GM21786 (cell line): Measurements from ENCODE around the gene USP21.
A peak's percentile ranks its signal among the peaks of the same experiment; 100 is the strongest.

Experiments used
- ATAC-seq: cut with Tn5 transposase; IDR thresholded peaks from one replicate; pipeline ENCODE4 v1.9.1; 2021; ENCODE audit not compliant: unreplicated experiment

The USP21 gene

GRCh38 chr1:161168906-161169305, 9.6 kb downstream of the USP21 start:
- no peak for ATAC-seq

DNA sequence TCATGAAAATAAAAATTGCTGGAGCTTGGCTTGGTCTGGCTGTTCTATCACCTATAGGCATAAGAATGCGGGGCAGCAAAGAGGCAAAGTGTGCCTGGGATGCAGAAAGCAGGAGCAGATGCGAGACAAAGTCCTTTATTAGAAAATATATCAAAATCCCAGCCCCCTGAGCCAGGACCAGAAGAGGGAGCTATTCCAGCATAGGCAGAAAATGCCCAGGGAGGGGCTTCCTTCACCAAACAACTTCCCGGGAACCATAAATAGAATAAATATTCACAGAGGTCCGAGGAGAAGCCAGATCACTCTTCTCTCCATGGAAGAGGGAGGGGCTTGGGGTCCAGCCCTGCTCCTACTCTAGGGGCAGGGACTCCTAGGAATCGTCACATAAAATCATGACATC, 11.9 kb downstream of the USP21 start:
- no peak for ATAC-seq

GRCh38 chr1:161171696-161172095, 12.4 kb downstream of the USP21 start:
- ATAC-seq: no peak

DNA sequence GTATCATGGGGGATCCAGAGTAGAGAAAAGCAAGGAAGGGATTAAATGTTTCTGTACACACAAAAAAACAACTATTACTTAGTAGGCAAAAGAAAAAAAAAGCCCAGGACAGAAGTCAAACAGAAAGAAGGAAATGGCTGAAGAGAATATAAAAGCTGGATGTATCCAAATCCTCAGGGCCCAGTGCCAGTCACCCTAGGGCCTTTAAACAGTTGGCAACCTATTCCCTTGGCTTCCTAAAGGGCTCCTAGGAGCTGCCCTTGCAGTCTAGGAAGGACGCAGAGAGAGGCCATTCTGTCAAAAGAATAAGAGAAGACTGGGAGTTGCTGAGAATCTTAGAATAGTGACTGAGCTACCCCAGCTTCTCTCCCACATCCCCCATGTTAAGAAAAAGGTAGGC, 13.0 kb downstream of the USP21 start:
- no peak for ATAC-seq

DNA sequence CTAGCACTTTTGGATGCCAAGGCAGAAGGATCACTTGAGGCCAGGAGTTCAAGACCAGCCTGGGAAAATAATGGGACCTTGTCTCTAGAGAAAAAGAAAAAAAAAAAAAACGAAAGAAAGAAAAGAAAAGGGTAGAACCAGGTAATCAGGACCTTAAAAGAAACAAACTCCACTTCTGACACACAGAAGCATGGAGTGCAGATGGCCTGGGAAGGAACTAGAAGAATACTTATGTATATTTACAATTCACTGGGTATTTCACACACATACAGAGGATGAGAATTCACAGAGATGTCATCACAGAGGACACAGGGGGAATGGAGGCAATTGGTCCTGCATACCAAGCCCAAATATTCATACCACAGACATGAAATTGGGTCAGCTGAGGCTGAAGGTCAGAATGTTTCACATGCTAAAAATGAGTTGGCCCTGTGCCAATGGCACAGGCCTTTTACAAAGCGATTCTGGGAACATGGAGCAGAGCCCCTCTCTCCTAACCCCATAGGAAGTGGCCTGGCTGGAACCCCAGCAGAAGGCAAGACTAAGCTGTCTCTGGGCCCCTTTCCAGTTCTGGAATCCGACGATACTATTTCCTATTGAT, 13.6 kb downstream of the USP21 start:
- no peak for ATAC-seq

DNA sequence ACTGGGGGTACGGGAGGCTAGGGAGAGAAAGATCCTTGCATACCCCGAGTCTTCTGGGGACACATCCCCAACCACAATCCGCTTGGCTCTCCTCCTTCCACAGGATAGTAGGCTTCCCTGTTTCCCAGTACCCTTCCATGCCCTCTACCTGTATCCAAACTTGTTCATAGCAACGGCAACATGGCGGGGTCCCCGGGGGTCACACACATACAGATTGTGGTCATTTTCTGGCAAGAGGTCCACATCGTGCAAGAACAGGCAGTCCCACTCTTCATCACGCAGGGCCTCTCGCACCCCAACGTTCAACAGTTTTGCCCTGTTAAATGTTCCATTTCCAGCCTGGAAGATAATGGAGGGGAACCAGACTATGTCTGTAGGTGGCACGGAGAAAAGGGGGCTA, 14.4 kb downstream of the USP21 start:
- no peak for ATAC-seq

GRCh38 chr1:161174911-161175310, 15.6 kb downstream of the USP21 start:
- ATAC-seq: no peak

DNA sequence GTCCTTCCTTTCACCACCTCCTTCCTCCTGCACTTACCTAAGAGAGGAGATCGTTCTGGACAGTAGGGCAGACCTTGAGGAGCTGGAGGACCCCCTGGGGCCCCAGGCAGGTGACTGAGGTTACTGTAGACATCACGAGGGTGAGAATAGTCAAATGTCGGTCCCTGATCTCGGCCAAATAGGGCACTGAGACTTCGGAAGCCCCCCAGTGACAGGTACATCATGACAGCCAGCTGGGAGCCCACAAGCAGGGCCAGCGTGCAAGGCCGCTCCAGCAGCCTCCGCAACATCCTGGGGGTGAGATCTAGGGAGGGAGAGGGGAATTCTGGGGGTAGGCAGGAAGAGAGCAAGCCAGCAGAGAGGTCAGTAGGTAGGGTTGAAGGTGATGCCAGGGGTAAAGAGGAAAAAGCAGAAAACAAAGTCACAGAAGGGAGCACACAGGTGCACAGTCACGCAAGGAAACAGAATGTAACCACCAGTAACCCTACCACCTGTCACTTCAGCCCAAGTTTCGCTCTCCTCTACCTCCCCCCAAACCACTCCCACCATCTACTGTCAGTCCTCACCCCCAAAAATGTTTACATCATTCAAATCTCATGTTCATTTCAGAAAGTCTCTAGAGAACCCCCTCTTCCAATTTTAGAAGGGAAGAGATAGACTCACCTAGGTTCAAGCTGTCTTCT, 16.6 kb downstream of the USP21 start:
- ATAC-seq: no peak

DNA sequence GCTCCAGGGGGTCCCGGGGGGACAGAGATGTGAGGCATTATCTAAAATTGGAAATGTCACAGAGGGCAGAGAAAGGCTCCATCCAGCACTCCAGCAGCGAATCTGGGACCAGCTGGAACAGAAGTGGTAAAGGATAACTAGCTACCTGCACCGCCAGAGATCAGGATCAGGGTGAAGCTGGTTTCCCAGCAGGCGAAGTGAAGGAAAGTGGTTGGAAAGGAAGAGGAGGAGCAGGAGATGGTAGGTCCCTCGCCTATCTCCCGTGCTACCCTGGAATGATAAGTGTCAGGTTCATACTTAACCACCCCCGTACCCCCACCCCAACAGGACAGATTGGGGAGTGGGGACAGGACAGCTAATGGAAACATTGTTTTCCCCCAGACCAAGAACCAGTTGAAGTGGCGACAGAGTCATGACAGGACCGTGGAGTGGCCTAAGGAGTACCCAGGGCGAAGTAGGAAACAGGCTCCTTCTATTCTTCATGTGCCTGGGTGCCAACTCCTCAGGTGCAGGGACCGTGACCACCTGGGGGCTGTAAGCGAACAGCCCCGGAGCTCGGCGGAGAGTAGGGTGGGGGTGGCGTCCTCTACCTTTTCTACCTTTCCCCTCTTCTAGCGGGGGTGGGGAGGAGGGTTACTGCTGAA, 17.3 kb downstream of the USP21 start:
- ATAC-seq: peak; percentile 19

GRCh38 chr1:161177112-161177935, 18.0 kb downstream of the USP21 start, which contains the start of gene B4GALT3:
Gene B4GALT3, minus strand, starts transcription at chr1:161177507. Its CDS starts 1,447 bp downstream, at chr1:161176060.
- peak; percentile 73 for ATAC-seq

DNA sequence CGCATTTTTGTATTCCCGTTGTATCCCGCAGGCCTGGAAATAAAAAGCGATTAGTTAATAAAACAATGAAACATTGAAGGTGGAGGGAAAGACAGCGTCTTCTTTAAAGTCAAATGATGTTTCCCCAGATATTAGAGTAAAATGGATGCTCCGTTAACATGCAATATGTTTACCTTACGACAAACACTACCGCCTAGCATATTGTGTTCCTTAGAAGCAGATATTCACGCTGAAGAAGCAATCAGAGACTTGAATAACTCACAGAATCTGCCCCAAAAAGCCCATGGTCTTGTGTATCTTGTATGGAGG, 18.6 kb downstream of the USP21 start:
- ATAC-seq: no peak

DNA sequence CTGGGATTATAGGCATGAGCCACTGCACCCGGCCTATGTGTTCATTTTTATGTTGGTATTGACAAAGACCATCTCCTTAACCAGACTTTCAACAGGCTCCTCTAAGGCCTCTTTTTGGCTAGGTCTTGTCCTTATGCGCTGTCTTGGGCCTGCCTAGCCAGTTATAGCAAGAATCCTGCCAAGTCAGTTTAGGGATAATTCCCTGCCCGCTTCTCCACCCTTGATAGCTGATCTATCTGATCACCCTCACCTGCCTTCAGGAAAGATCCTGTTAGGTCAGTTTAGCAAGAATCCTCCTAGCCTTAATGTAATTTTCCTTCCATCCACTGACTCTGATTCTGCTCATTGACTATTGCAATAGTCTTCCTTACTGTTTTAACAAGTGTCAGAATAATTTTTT, 20.4 kb downstream of the USP21 start:
- ATAC-seq: no peak

DNA sequence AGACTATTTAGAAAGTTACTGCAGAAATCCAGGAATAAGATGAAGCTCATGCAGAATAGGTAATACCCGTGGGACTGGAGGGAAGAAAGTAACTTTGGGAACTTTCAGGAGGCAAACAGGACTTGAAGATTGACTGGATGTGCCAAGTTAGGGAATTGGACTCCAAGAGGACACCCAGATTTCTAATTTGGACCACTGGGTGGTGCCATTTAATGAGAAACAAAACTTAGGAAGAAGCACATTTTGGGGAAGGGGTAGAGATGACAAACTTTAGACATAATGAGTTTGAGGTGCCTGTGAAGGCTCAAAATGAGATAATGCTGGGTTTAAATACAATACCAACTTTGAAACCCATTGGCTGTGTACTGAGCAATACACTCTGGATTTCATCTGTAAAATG, 21.3 kb downstream of the USP21 start:
- ATAC-seq: no peak

GRCh38 chr1:161182214-161182613, 22.9 kb downstream of the USP21 start:
- ATAC-seq: peak; percentile 55

DNA sequence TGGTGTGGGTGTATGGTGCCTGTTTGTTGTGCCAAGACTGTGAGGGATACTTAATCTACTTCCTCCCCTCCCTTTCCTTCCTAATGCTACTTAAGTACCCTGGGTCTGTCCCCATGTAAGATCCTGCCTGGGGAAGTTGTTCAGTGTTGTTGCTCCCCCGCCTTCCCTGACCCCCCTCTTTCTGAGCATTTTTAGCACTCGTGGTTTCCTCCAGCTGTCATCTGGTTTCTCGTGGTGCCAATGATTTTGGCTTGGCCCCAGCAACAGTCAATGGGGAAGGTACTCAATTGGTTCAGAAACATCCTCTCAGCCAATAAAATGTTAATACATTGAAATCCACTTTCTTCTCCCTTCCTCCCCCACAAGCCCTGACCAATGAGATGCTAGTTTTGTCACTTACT, 26.0 kb downstream of the USP21 start:
- ATAC-seq: peak; percentile 69

GRCh38 chr1:161185732-161186311, 26.5 kb downstream of the USP21 start:
- ATAC-seq: no peak

- ATAC-seq: no peak
These were observed 28.0 kb downstream of the USP21 start for GRCh38 chr1:161187311-161187710.

DNA sequence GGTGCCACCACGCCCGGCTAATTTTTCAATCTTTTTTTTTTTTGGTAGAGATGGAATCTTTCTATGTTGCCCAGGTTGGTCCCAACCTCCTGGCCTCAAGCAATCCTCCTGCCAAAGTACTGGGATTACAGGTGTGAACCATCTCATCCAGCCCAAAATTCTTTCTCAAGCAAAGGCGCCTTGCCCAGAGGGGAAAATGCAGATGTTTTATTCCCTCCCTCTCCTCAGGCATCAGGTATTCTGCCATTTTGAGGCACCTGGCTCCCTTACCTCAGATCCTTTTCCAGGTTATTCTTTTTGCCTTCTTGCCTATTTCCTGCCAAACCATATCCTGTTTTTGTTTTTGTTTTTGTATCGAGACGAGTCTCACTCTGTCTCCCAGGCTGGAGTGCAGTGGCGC, 29.1 kb downstream of the USP21 start:
- ATAC-seq: no peak

- no peak for ATAC-seq
These were observed 29.7 kb downstream of the USP21 start for GRCh38 chr1:161189036-161189435.

DNA sequence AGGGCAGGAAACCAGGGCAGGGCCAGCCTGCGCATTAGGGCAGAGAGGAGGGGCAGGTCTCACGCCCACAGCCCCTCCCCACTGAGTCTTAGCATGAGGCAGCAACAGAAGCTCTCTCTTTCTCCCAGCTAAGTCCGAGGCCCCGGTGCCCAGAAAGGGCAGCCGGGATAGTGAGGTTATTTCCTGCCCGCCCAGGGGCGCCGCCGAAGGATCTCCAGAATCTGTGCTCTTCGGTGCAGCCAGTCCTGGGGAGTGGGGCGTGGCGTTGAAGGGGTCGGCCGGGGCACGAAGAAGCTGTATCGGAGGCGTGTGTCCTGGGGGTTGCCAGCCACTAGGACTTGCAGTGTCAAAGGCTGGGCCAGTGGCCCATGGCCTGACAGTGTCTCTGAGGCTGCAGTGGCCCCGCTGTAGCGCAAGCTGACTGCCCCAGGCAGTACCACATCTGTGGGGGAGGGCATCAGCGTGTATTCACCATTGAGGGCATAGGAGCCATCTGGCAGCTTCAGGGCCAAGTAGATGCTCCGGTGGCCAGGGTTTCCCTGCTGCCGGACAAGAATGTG, 31.7 kb downstream of the USP21 start:
- ATAC-seq: no peak

- no peak for ATAC-seq
These were observed 32.7 kb downstream of the USP21 start for GRCh38 chr1:161191971-161192370.
